Testis (tissue), 2 donors: Measurements from ENCODE around the gene PCNT.

Experiments used
- POLR2A ChIP-seq: fragments of 450-650 bp; IDR thresholded peaks from one replicate; pipeline ENCODE4 v1.6.1; 2017; ENCODE audit warnings: antibody characterized with exemption, mild to moderate bottlenecking, moderate library complexity
- TF ChIP-seq, protein P1 (sequence below), 3 experiments: fragments of 450-650 bp in 2 of 3; fragments of 200-600 bp in 1 of 3; sonication (generic) in 1 of 3; IDR thresholded peaks; one replicate each; pipeline ENCODE4 v1.5.1; 2016 to 2019; ENCODE audit warnings: antibody characterized with exemption in 3 of 3, mild to moderate bottlenecking in 2 of 3, moderate library complexity in 1 of 3

DNA sequence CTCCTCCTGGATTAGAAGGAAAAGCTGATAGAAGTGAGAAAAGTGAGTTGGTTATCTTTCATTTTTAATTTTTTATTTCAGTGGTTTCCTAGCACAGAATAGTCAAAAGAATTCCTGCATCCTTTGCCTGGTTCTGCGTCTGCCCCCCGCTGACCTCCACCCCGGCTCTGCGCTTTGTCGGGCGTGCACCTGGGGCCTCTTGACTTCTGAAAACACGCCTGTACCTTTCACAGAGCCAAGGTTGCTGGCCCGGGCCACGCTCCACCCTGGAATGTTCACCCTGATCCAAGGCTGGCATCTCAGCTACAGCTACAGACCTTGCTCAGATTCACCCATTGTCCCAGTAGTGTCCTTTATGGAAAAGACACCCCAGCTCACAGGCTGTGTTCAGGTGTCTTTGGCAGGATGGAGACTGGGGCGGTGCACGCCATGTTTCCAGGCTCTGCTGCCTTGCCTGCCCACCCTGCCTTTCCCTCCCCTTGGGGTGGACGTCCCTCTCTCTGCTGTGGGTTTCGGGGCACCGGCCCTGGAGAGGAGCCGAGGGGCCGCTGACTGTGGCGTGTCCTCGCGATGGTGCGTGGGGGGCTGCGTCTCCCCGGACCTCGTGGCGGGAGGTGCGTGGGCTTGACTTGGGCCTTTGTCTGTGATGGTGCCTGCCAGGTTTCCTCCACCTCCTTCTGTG is 94.5 kb downstream of the PCNT start:
- TF ChIP-seq, protein P1, sequence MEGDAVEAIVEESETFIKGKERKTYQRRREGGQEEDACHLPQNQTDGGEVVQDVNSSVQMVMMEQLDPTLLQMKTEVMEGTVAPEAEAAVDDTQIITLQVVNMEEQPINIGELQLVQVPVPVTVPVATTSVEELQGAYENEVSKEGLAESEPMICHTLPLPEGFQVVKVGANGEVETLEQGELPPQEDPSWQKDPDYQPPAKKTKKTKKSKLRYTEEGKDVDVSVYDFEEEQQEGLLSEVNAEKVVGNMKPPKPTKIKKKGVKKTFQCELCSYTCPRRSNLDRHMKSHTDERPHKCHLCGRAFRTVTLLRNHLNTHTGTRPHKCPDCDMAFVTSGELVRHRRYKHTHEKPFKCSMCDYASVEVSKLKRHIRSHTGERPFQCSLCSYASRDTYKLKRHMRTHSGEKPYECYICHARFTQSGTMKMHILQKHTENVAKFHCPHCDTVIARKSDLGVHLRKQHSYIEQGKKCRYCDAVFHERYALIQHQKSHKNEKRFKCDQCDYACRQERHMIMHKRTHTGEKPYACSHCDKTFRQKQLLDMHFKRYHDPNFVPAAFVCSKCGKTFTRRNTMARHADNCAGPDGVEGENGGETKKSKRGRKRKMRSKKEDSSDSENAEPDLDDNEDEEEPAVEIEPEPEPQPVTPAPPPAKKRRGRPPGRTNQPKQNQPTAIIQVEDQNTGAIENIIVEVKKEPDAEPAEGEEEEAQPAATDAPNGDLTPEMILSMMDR (IDR thresholded peaks at IDR 0.05), result no peak
- no peak for TF ChIP-seq POLR2A
